Ectodermal cell (in vitro differentiated cells): ENCODE measurements around the gene CSGALNACT2.
"Not testable (repeated sequence)": the region's sequence is repeated elsewhere in the genome, so short reads cannot be mapped to it uniquely, and the experiment has no call there.

Source experiments
- H3K27ac ChIP-seq: 2 replicates; pipeline ENCODE4 v1.7.0; 2013; ENCODE audit warnings: mild to moderate bottlenecking, low read depth, low read length; ENCODE audit not compliant: insufficient read depth, poor library complexity, severe bottlenecking
- H3K27me3 ChIP-seq: 2 replicates; pipeline ENCODE4 v1.7.0; 2013; ENCODE audit warnings: mild to moderate bottlenecking, low read length; ENCODE audit not compliant: insufficient read depth, control insufficient read depth, poor library complexity, severe bottlenecking
- H3K36me3 ChIP-seq: one replicate; pipeline ENCODE4 v1.7.0; 2013; ENCODE audit warnings: low read length; ENCODE audit not compliant: control insufficient read depth, insufficient read depth
- H3K4me1 ChIP-seq: one replicate; pipeline ENCODE4 v1.7.0; 2013; ENCODE audit warnings: low read length; ENCODE audit not compliant: control insufficient read depth, insufficient read depth
- H3K4me3 ChIP-seq: 2 replicates; pipeline ENCODE4 v1.7.0; 2013; ENCODE audit warnings: low read depth, low read length, control low read depth; ENCODE audit not compliant: insufficient read depth
- H3K9me3 ChIP-seq: 2 replicates; pipeline ENCODE4 v1.7.0; 2013; ENCODE audit warnings: mild to moderate bottlenecking, low read length, moderate library complexity; ENCODE audit not compliant: control insufficient read depth
- WGBS, 2 experiments: methylation state at CpG; one replicate each; pipeline ENCODE4 v1.1.7; 2013; ENCODE audit warnings: missing lambda C conversion rate in 2 of 2; 5-methylcytosine and 5-hydroxymethylcytosine counted together

CSGALNACT2 gene

DNA sequence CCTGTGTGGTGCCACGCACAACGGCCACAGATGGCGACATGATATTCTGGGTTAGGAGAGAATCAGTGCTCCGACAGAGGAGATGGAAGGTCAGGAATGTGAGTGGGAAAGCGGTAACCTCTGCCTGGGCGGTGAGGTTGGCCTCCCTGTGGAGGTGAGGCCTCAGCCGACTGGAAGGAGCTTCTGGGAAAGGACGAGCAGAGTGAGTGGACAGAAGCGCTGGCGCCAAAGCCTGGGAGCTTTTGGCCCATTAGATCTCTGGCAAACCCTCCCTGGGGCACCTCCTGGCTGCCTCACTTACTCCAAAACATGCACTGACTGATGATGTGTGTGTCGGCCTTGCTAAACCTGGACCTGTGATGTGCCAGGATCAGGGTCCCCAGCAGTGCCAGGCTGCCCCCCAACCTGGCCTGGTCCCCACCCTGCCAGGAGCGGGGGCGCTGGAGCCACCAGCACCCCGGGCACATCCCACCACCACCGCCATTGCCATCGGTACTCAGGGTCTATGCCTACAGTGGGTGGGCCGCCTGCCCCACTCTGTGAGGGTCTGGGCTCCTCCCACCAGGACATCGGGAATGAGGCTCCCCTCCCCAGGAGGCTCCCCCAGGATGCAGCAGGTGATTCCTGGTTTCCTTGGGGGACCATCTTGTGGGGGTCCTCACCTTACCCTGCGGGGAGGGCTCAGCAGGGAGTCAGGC, 77.7 kb downstream of the CSGALNACT2 start:
- 88 to 89% methylated on average over 19 of the region's 19 CpGs for WGBS, 2 experiments
- H3K27me3 ChIP-seq: no peaks in the 10 kb centered on the region
- H3K4me1 ChIP-seq: peaks cover 6% of the 10 kb centered on the region
- H3K27ac ChIP-seq: no peak overlapping the region
- no peaks in the 10 kb centered on the region for H3K9me3 ChIP-seq
- H3K4me3 ChIP-seq: no peak overlapping the region
- no peaks in the 10 kb centered on the region for H3K36me3 ChIP-seq

DNA sequence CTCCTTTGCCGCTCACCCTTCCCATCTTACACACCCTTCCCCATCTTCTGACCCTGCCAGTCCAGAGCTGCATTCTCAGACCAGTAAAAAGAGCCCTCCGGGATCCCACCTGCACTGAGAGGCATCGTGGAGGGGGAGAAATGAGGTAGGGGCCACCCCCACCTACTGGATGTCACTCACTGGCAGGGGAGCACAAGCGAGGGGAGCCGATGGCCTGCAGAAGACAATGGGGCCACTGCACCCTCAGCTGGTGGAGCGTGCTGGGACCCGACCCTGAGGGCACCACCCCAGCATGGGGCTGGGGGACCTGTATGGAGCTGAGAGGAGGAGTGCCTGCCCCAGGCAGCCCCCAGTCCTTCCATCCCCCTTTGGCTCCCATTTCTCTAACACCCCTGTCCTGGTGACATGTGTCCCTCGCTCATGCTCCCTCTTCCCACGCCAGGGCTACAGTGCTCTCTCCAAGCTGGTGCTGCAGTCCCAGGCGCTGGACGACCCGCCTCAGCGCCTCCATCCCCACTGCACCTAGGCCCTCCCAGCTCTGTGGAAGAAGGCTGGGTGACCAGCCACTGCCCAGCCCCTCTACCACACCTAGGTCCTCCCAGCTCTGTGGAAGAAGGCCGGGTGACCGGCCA, 78.8 kb downstream of the CSGALNACT2 start:
- no peaks in the 10 kb centered on the region for H3K36me3 ChIP-seq
- H3K4me1 ChIP-seq: peaks cover 12% of the 10 kb centered on the region
- H3K9me3 ChIP-seq: no peaks in the 10 kb centered on the region
- H3K27ac ChIP-seq: no peak overlapping the region
- WGBS, 2 experiments: 90 to 91% methylated on average over 15 of the region's 15 CpGs
- H3K27me3 ChIP-seq: no peaks in the 10 kb centered on the region
- no peak overlapping the region for H3K4me3 ChIP-seq

DNA sequence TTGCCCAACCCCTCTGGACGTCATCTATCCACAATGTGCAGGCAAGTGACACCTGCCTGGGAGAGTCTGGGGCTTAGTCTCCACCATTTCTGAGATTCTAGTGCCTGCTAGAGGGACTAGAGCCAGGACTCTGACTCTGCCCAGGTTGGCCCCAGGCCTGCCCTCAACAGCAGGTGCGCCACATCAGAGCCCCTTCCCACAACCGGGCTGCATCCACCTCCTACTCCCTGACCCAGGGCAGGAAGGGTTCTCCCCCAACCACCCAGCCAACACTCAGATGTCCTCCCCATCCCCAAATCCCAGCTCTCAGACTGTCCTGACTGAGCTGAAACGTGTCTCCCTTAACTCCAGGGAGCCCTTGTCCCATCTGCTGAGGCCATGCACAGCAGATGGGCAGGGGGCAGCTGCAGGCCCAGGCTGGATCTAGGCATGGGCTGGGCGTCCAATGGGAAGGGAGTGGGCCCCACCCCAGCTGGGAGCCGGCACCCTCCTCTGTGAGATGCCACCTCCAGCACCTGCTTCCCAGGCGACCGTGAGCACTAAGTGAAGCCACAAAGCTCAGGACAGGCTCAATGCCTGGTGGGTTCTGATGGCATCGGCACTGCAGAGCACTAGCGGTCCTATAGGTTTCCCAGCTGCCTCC, 79.4 kb downstream of the CSGALNACT2 start:
- WGBS, 2 experiments: 93% methylated on average over 10 of the region's 10 CpGs
- Histone ChIP-seq H3K4me1 (peaks cover 12% of the 10 kb centered on the region), H3K9me3 (no peaks in the 10 kb centered on the region), H3K4me3 (no peak overlapping the region), H3K36me3 (no peaks in the 10 kb centered on the region), H3K27me3 (no peaks in the 10 kb centered on the region), H3K27ac (no peak overlapping the region)

DNA sequence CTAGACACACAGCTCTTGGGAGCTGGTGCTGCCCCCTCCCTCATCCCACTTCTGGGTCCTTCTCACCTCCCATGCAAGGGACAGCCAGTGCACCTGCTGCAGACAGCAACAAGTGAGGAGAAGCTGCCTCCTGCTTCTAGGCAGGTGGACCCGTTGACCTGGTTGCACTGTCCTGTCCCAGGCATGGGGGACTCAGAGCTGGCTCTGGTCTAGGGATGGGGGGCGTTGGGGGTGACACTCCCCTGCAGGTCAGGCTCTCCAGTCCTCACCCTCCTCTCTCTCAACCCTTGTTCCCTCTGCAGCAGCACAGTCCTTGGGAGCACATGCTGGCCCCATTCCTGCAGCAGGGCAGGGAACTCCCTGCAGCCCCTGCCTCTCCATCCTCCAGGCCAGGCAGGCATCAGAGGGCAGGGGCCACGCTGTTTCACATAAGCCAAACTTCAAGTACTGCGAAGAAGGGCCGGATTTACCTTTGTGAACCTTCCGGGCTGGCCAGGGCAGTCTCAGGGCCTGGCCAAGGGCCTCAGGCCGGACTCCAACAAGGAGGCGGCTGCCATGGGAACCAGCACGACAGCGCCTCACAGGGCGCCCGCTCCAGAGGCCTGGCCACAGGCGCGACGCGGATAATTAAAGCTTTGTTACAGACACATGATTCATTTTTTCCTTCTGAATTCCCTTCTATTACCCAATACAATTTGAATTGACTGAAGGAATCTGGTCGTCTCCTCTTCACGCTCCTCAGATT, 80.1 kb downstream of the CSGALNACT2 start:
- H3K27ac ChIP-seq: no peak overlapping the region
- no peaks in the 10 kb centered on the region for H3K27me3 ChIP-seq
- H3K4me1 ChIP-seq: peaks cover 12% of the 10 kb centered on the region
- no peak overlapping the region for H3K4me3 ChIP-seq
- H3K9me3 ChIP-seq: no peaks in the 10 kb centered on the region
- WGBS, 2 experiments: 88 to 92% methylated on average over 18 of the region's 18 CpGs
- H3K36me3 ChIP-seq: no peaks in the 10 kb centered on the region

DNA sequence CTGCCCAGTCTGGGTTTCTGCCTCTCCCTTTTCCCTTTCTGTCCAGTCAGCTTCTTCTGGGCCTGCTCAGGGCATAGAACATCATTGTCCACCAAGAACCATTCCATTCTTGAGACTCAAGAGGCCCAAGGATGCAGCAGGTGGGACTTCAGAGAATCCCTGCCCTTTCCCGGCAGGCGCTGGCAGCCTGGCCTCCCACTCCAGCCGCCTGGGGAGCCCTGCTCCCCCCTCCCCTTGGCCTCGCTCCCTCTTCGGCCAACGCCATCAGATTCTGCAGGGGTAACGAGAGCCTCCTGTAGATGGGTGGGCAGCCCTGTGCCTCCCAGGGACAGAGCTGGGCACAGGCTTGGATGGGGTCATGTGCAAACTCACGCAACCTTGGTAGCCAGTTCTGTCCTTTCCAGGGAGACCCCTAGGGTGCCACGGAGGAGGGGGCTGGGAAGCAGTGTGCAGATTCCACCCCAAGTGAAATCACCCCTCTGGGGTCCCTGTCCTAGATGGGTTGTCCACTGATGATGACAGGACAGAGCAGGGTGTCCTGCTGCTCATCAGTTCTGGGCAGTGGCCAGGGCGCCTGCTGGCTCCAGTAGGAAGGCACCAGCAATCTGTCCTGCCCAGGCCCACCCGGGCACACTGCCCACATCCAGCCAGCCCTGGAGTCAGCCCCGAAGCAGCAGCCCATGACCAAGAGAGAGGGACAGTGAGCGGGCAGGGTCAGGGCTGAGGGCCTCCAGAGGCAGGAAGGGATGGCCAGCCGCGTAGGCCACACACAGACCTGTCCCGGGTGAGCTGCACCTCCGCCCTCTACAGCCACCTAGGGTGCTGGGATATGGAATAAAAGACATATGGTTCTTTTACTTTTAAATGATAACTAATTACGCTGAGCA, 80.9 kb downstream of the CSGALNACT2 start:
- no peaks in the 10 kb centered on the region for H3K9me3 ChIP-seq
- no peak overlapping the region for H3K27ac ChIP-seq
- no peaks in the 10 kb centered on the region for H3K36me3 ChIP-seq
- H3K27me3 ChIP-seq: no peaks in the 10 kb centered on the region
- H3K4me3 ChIP-seq: no peak overlapping the region
- H3K4me1 ChIP-seq: peaks cover 12% of the 10 kb centered on the region
- 90 to 91% methylated on average over 16 to 17 of the region's 18 CpGs for WGBS, 2 experiments

DNA sequence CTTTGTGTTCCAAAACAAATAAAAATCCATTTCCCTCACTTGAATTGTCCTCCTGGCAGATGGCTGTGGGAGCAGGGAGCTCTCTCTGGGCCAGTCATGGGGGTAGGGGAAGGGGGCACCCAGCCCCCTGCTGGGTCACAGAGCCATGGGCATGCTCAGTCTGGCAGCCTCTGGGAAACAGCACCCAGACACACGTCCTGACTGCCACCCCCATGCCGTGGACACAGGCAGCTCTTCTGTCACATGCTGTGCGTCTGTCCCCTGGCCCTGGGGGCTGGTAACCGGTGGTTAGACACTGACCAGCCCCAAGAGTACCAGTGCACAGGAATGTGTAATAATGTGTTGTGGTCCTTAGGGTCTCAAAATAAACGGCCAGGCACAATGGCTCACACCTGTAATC, 81.6 kb downstream of the CSGALNACT2 start:
- Histone ChIP-seq H3K4me1 (peaks cover 12% of the 10 kb centered on the region), H3K9me3 (no peaks in the 10 kb centered on the region), H3K36me3 (no peaks in the 10 kb centered on the region), H3K27me3 (no peaks in the 10 kb centered on the region), H3K4me3 (no peak overlapping the region), H3K27ac (no peak overlapping the region)
- 92 to 93% methylated on average over 5 of the region's 5 CpGs for WGBS, 2 experiments

DNA sequence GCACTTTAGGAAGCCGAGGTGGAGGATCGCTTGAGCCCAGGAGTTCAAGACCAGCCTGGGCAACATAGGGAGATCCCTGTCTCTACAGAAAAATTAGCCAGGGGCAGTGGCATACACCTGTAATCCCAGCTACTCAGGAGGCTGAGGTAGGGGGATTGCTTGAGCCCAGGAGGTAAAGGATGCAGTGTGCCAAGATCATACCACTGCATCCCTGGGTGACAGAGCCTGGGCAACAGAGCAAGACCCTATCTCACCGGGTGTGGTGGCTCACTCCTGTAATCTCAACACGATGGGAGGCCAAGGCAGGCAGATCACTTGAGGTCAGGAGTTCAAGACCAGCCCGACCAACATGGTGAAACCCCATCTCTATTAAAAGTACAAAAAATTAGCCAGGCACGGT, 82.0 kb downstream of the CSGALNACT2 start:
- not testable (repeated sequence) for H3K27ac ChIP-seq, H3K27me3 ChIP-seq, H3K9me3 ChIP-seq, H3K36me3 ChIP-seq, H3K4me3 ChIP-seq
- peaks cover 11% of the 10 kb centered on the region for H3K4me1 ChIP-seq
- WGBS, 2 experiments: 82 to 85% methylated on average over 6 of the region's 6 CpGs

DNA sequence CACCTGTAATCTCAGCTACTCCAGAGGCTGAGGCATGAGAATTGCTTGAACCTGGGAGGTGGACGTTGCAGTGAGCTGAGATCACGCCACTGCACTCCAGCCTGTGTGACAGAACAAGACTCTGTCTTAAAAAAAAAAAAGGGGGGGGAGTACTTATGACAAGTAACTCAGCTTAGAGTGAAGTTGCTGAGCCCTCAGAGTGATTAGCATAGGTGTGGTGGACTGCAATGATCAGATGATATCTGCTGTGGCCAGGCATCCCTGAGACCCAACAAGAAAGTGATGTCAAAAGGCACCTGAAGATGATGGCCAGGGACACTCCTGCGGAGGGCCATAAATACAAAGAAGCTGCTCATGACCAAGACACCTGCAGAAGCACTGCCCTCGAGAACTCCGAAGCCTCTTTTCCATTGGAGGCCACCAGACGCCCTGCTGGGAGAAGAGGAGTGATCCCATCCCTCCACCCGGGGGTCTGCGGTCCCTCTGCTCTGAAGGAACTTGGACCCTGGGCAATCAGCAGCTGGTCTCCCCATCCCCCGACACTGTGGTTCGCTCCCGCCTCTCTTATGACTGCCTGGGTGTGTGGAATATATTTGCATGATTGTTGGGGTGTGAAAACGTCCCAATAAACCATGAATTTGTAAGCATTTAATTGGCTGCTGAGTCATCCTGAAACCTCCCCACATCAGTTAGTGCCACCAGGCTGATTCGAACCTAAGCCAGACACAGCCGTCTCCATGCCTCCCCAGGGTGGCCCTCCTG, 82.6 kb downstream of the CSGALNACT2 start:
- H3K27me3 ChIP-seq: no peaks in the 10 kb centered on the region
- no peaks in the 10 kb centered on the region for H3K9me3 ChIP-seq
- H3K4me3 ChIP-seq: no peak overlapping the region
- no peak overlapping the region for H3K27ac ChIP-seq
- peaks cover 6% of the 10 kb centered on the region for H3K4me1 ChIP-seq
- 86 to 89% methylated on average over 14 of the region's 14 CpGs for WGBS, 2 experiments
- no peaks in the 10 kb centered on the region for H3K36me3 ChIP-seq
